ENCODE data around the gene PICK1. TPM values are rescaled to one million over a fixed set of nuclear protein-coding genes. Genes with fewer than 3 reads are reported as not detected.

The PICK1 gene
- total RNA-seq, 1 experiment from 2014 or later, result 35.7 TPM

- Histone ChIP-seq H2BK5ac (ENCODE audit: insufficient read length, low read length) (no peak within 1 kb of the TSS), H3K14ac (ENCODE audit: insufficient read depth, low read length) (peak within 1 kb of the TSS; percentile 58), H3K9ac (ENCODE audit: extremely low read depth, insufficient read length, low read length) (no peak within 1 kb of the TSS), H4K8ac (replicated peaks; ENCODE audit: insufficient read length, low read depth, low read length) (no peak within 1 kb of the TSS), H4K5ac (ENCODE audit: insufficient read length, low read depth, low read length) (no peak within 1 kb of the TSS), H2AK5ac (ENCODE audit: insufficient read length, low read length) (no peak within 1 kb of the TSS), H3K79me2 (ENCODE audit: insufficient read depth, low read length) (no peaks in the 10 kb centered on the region), H3K79me1 (ENCODE audit: insufficient read depth, low read depth, low read length, poor library complexity, severe bottlenecking) (no peaks in the 10 kb centered on the region), H3K4me2 (ENCODE audit: insufficient read depth, insufficient read length, low read length) (no peak within 1 kb of the TSS), H3K27ac (ENCODE audit: insufficient read length, low read depth, low read length) (no peak within 1 kb of the TSS), H2BK120ac (ENCODE audit: low read depth, low read length, poor library complexity, severe bottlenecking) (no peak within 1 kb of the TSS), H3K4ac (ENCODE audit: low read depth, low read length) (no peak within 1 kb of the TSS), H2AFZ (ENCODE audit: low read length) (no peak within 1 kb of the TSS), H3T11ph (ENCODE audit: low read length) (no peak within 1 kb of the TSS), H2BK20ac (ENCODE audit: low read depth, low read length, poor library complexity, severe bottlenecking) (no peak within 1 kb of the TSS), H3K23me2 (ENCODE audit: insufficient read length, low read depth, low read length, poor library complexity, severe bottlenecking) (no peaks in the 10 kb centered on the region), H3K27me3 (ENCODE audit: insufficient read depth, low read length) (peaks cover 5% of the 10 kb centered on the region; the same call in 1 of the 2 replicates), H3K23ac (ENCODE audit: insufficient read length, low read depth, low read length) (no peak within 1 kb of the TSS), H2BK15ac (ENCODE audit: low read depth, low read length) (0 out of 2 replicates have a peak within 1 kb of the TSS, but pooled peaks have one; percentile 26), H4K91ac (ENCODE audit: insufficient read length, low read depth, low read length) (no peak within 1 kb of the TSS), H3K56ac (ENCODE audit: insufficient read length, low read depth, low read length) (no peak within 1 kb of the TSS), H2BK12ac (ENCODE audit: insufficient read length, low read depth, low read length) (no peak within 1 kb of the TSS), H4K20me1 (ENCODE audit: control insufficient read depth, insufficient read depth, insufficient read length) (no peaks in the 10 kb centered on the region), H3K18ac (ENCODE audit: insufficient read length, low read depth, low read length) (peak within 1 kb of the TSS; percentile 38), H3K4me1 (ENCODE audit: insufficient read depth, low read length) (no peaks in the 10 kb centered on the region; the same call in 1 of the 2 replicates), H3K9me3 (ENCODE audit: control insufficient read depth, low read depth, low read length) (no peaks in the 10 kb centered on the region)
- no CpG with 5 or more reads among the region's 16 CpGs for WGBS (ENCODE audit: extremely low coverage, insufficient read length, low lambda C conversion rate)
- Mint-ChIP-seq H3K36me3 (ENCODE audit: insufficient read depth in 1 of 3, low read depth in 3 of 3) (peaks cover 1 to 12% (median 10%) of the 10 kb centered on the region in 3 experiments; a peak in 3 of 7 replicates), H3K27me3 (ENCODE audit: low read depth) (peaks cover 23% of the 10 kb centered on the region), H3K4me3 (no peak within 1 kb of the TSS; a peak in 1 of 5 replicates), H3K4me1 (peaks cover 13 to 35% of the 10 kb centered on the region in 2 experiments), H3K27ac (peak within 1 kb of the TSS in 1 of 3 experiments; percentile 57; a peak in 2 of 7 replicates), H3K9me3 (no peaks in the 10 kb centered on the region)
- DNase-seq, result no peak
- no peak for TF ChIP-seq CTCF (conservative IDR thresholded peaks at IDR 0.05)
These were observed 26.9 kb downstream of the PICK1 start, which contains the start of gene SLC16A8 for GRCh38 chr22:38083931-38084631. Gene SLC16A8 (minus strand): TSS chr22:38084184. CDS start chr22:38082873, 1,311 bp downstream.
